ENCODE results near the gene MPI.
"Not testable (repeated sequence)": the region's sequence is repeated elsewhere in the genome, so short reads cannot be mapped to it uniquely, and the experiment has no call there.

Gene MPI

GRCh38 chr15:74873756-74874424 is 16.0 kb upstream of the MPI start:
- DNase-seq (ENCODE audit: low spot score): no peak
- in situ Hi-C loops (cut with MboI; ENCODE audit: low pct_unique_long_range_greater_than_20kb, low sequenced_read_pairs, unreplicated experiment): no loop called here
- TF ChIP-seq CTCF (IDR thresholded peaks at IDR 0.05; ENCODE audit: extremely low read depth, insufficient read depth, missing control alignments): no peak

- no peak for TF ChIP-seq CTCF (IDR thresholded peaks at IDR 0.05; ENCODE audit: extremely low read depth, insufficient read depth, missing control alignments)
- in situ Hi-C loops (cut with MboI; ENCODE audit: low pct_unique_long_range_greater_than_20kb, low sequenced_read_pairs, unreplicated experiment): no loop called here
- DNase-seq (ENCODE audit: low spot score): no peak
These were observed 11.6 kb upstream of the MPI start for GRCh38 chr15:74878273-74878672.

- no peak for TF ChIP-seq CTCF (IDR thresholded peaks at IDR 0.05; ENCODE audit: extremely low read depth, insufficient read depth, missing control alignments)
- in situ Hi-C loops (cut with MboI; ENCODE audit: low pct_unique_long_range_greater_than_20kb, low sequenced_read_pairs, unreplicated experiment): no loop called here
- DNase-seq (ENCODE audit: low spot score): no peak
These were observed 7.3 kb upstream of the MPI start for GRCh38 chr15:74882528-74882927.

GRCh38 chr15:74884428-74885223 is 5.2 kb upstream of the MPI start:
- in situ Hi-C loops (cut with MboI; ENCODE audit: low pct_unique_long_range_greater_than_20kb, low sequenced_read_pairs, unreplicated experiment): no loop called here
- no peak for DNase-seq (ENCODE audit: low spot score)
- no peak for TF ChIP-seq CTCF (IDR thresholded peaks at IDR 0.05; ENCODE audit: extremely low read depth, insufficient read depth, missing control alignments)

- TF ChIP-seq CTCF (IDR thresholded peaks at IDR 0.05; ENCODE audit: extremely low read depth, insufficient read depth, missing control alignments): no peak
- no peak for DNase-seq (ENCODE audit: low spot score)
- in situ Hi-C loops (cut with MboI; ENCODE audit: low pct_unique_long_range_greater_than_20kb, low sequenced_read_pairs, unreplicated experiment): no loop called here
These were observed 4.4 kb upstream of the MPI start for GRCh38 chr15:74885461-74885860.

GRCh38 chr15:74887537-74888193 is 2.2 kb upstream of the MPI start:
- in situ Hi-C loops (cut with MboI; ENCODE audit: low pct_unique_long_range_greater_than_20kb, low sequenced_read_pairs, unreplicated experiment); DNase-seq (ENCODE audit: low spot score): not testable (repeated sequence)

- TF ChIP-seq CTCF (IDR thresholded peaks at IDR 0.05; ENCODE audit: extremely low read depth, insufficient read depth, missing control alignments): no peak
- DNase-seq (ENCODE audit: low spot score): no peak
- in situ Hi-C loops (cut with MboI; ENCODE audit: low pct_unique_long_range_greater_than_20kb, low sequenced_read_pairs, unreplicated experiment): no loop called here
These were observed 1.1 kb upstream of the MPI start for GRCh38 chr15:74888716-74889115.

All from GM13977 (cell line).